Measurements from ENCODE around the gene CADPS2. TPM values are rescaled to one million over a fixed set of nuclear protein-coding genes. Genes with fewer than 3 reads are reported as not detected.

CADPS2 gene
- total RNA-seq, 1 donor from 2014 or later: 4.3 TPM

DNA sequence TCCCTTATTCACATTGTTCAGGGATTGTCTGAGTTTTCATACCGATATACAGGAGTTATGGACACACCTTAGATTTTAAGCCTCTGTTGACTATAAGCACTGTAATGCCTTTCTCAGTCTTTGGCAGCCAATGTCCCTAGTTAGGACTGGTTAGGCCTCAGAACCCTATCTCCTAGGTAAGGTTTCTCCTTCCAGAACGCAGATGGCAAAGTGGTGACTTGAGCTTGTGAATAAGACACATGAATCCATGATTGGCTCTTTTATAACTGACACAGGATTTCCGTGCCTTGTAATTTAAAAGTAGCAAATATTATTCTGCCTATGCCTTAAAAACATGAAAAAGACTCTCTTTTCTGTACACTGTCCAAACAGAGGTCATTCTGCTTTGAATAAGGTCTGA lies 171.1 kb downstream of the CADPS2 start:
- H3K27me3 Mint-ChIP-seq: no peaks in the 10 kb centered on the region
- H3K9me3 Mint-ChIP-seq (ENCODE audit: low read depth): no peaks in the 10 kb centered on the region
- DNase-seq (ENCODE audit: low spot score, unreplicated experiment): no peak
- H3K4me3 Mint-ChIP-seq (ENCODE audit: low read depth): no peak overlapping the region
- no peak overlapping the region for H3K27ac Mint-ChIP-seq
- TF ChIP-seq, protein P1, sequence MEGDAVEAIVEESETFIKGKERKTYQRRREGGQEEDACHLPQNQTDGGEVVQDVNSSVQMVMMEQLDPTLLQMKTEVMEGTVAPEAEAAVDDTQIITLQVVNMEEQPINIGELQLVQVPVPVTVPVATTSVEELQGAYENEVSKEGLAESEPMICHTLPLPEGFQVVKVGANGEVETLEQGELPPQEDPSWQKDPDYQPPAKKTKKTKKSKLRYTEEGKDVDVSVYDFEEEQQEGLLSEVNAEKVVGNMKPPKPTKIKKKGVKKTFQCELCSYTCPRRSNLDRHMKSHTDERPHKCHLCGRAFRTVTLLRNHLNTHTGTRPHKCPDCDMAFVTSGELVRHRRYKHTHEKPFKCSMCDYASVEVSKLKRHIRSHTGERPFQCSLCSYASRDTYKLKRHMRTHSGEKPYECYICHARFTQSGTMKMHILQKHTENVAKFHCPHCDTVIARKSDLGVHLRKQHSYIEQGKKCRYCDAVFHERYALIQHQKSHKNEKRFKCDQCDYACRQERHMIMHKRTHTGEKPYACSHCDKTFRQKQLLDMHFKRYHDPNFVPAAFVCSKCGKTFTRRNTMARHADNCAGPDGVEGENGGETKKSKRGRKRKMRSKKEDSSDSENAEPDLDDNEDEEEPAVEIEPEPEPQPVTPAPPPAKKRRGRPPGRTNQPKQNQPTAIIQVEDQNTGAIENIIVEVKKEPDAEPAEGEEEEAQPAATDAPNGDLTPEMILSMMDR (IDR thresholded peaks at IDR 0.05; ENCODE audit: unreplicated experiment): no peak
- no peaks in the 10 kb centered on the region for H3K36me3 Mint-ChIP-seq (ENCODE audit: insufficient read depth)
- H3K4me1 Mint-ChIP-seq (ENCODE audit: low read depth): no peaks in the 10 kb centered on the region

DNA sequence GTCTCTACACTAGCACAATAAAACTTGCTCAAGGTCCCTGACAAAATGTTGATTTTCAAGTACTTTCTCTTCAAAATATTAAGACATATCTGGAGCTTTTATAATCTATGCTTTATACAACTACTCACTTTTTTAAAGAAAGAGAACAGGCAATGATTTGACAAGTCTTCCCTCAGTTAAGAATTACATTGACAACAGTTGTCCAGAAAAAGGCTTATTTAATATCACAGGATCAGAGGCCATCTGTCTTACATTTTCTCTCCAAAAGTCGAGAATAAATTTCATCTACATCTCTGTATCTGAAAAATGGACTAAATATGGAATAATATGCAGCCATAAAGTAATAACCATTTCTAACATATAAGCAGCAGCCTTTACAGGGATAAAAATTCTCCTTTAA lies 175.3 kb downstream of the CADPS2 start:
- Mint-ChIP-seq H3K27me3 (no peaks in the 10 kb centered on the region), H3K9me3 (ENCODE audit: low read depth) (no peaks in the 10 kb centered on the region), H3K4me1 (ENCODE audit: low read depth) (no peaks in the 10 kb centered on the region), H3K27ac (no peak overlapping the region), H3K36me3 (ENCODE audit: insufficient read depth) (no peaks in the 10 kb centered on the region), H3K4me3 (ENCODE audit: low read depth) (no peak overlapping the region)
- TF ChIP-seq, protein P1 (IDR thresholded peaks at IDR 0.05; ENCODE audit: unreplicated experiment): no peak
- DNase-seq (ENCODE audit: low spot score, unreplicated experiment): no peak

DNA sequence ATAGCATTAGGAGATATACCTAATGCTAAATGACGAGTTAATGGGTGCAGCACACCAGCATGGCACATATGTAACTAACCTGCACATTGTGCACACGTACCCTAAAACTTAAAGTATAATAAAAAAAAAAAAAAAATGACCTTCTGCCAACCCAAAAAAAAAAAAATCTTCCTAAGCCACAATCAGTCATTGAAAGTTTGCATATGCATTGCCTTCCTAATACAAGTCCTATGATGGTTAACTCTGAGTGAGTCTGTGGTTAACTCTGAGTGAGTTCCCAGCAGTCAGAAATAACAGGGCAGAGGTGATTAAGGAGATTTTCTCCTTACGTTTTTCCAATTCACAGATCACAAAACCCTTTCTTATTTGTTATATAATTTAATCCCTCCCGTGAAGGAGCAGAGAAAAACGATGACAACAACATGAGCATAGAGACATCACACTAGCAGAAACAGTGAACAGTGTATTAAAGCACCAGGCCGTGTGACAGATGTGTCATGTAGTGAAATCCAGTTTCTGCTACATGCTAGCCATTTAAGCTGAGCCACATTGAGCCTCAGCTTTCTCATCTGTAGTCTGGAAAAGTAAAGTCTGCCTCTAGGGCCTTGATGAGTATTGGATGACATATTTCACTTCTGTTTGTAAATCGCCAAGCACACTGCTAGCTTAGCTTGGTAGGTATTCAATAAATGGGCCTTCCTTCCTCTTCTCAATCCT lies 176.2 kb downstream of the CADPS2 start:
- Mint-ChIP-seq H3K27ac (no peak overlapping the region), H3K4me3 (ENCODE audit: low read depth) (no peak overlapping the region), H3K4me1 (ENCODE audit: low read depth) (no peaks in the 10 kb centered on the region), H3K9me3 (ENCODE audit: low read depth) (no peaks in the 10 kb centered on the region), H3K36me3 (ENCODE audit: insufficient read depth) (no peaks in the 10 kb centered on the region), H3K27me3 (no peaks in the 10 kb centered on the region)
- no peak for DNase-seq (ENCODE audit: low spot score, unreplicated experiment)
- TF ChIP-seq, protein P1 (IDR thresholded peaks at IDR 0.05; ENCODE audit: unreplicated experiment): no peak

DNA sequence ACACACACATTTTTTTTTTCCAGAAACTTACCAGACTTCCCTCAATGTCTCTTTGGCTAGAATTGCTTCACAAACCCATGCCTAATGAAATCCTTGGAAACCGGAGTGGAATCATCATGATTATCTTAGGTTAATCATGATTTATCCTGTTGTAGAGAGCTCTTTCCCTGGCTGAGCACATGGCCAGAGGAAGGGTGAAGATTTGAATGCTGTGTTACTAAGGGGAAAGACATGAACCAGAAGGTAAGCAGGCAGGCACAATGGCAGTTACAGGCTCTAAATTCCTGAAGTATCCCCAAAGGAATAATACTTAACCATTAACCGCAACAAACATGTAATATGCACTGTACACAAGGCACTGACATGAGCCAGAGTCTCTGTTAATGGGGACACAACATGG lies 179.4 kb downstream of the CADPS2 start:
- Mint-ChIP-seq H3K4me3 (ENCODE audit: low read depth) (no peak overlapping the region), H3K36me3 (ENCODE audit: insufficient read depth) (no peaks in the 10 kb centered on the region), H3K27ac (no peak overlapping the region), H3K27me3 (no peaks in the 10 kb centered on the region), H3K9me3 (ENCODE audit: low read depth) (no peaks in the 10 kb centered on the region), H3K4me1 (ENCODE audit: low read depth) (no peaks in the 10 kb centered on the region)
- TF ChIP-seq, protein P1 (IDR thresholded peaks at IDR 0.05; ENCODE audit: unreplicated experiment): no peak
- no peak for DNase-seq (ENCODE audit: low spot score, unreplicated experiment)

DNA sequence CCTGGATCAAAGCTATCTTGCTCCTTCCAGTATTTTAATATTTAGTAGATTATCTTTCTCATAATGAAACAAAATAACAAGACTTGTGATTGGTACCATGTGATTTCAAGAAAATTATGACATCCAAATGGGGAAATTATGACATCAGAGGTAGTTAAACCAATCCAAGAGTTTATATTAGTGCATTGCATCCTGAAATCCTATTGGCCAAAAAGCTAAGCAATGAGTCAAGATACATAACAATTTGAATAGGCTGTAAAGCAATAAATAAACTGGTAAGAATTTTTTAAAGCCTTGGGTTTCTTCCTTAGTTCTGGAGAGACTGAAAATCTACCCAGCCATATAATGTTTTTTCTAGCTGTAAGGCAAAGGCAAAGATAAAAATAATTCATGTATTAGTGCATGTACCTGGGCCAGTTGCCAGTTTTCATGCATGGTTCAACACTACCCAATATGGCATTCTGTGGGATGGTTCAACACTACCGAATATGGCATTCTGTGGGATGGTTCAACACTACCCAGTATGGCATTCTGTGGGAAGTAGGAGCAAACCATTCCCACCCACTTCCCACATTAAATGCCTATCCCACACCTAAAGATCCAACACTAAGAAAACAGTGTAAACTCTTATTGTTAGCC lies 183.3 kb downstream of the CADPS2 start, which contains the start of gene RNF148:
Gene RNF148, minus strand, starts transcription at position 51 of the 639 bp plus-strand sequence. CDS start 172 bp downstream, outside the sequence.
- no peaks in the 10 kb centered on the region for H3K27me3 Mint-ChIP-seq
- no peak within 1 kb of the TSS for H3K27ac Mint-ChIP-seq
- TF ChIP-seq, protein P1 (IDR thresholded peaks at IDR 0.05; ENCODE audit: unreplicated experiment): no peak
- DNase-seq (ENCODE audit: low spot score, unreplicated experiment): no peak
- no peaks in the 10 kb centered on the region for H3K4me1 Mint-ChIP-seq (ENCODE audit: low read depth)
- H3K4me3 Mint-ChIP-seq (ENCODE audit: low read depth): no peak within 1 kb of the TSS
- H3K36me3 Mint-ChIP-seq (ENCODE audit: insufficient read depth): no peaks in the 10 kb centered on the region
- H3K9me3 Mint-ChIP-seq (ENCODE audit: low read depth): no peaks in the 10 kb centered on the region

Measured in progenitor cell of endocrine pancreas (in vitro differentiated cells).